ENCODE measurements around the gene VAMP2.

VAMP2 gene

GRCh38 chr17:8209907-8210760 lies 47.4 kb upstream of the VAMP2 start, which contains the start of gene AURKB (continued):
- no peak for TF ChIP-seq AEBP2 (tag by site-specific recombination; IDR thresholded peaks at IDR 0.05; ENCODE audit: borderline replicate concordance)
- peak; percentile 56; the same call in 1 of the 2 replicates for TF ChIP-seq PBX3 (CRISPR knock-in tag; IDR thresholded peaks at IDR 0.05)
- TF ChIP-seq ZNF529 (tag by site-specific recombination; IDR thresholded peaks at IDR 0.05; ENCODE audit: insufficient replicate concordance): no peak
- no peak for TF ChIP-seq ZNF423 (tag by site-specific recombination; IDR thresholded peaks at IDR 0.05)
- TF ChIP-seq ZNF140 (tag by site-specific recombination; IDR thresholded peaks at IDR 0.05): no peak
- TF ChIP-seq ZNF398 (tag by site-specific recombination; IDR thresholded peaks at IDR 0.05): peak; percentile 28; the same call in 1 of the 2 replicates
- no peak for TF ChIP-seq ELK4 (IDR thresholded peaks at IDR 0.05; ENCODE audit: borderline replicate concordance, low read depth, low read length)
- TF ChIP-seq ZNF362 (tag by site-specific recombination; IDR thresholded peaks at IDR 0.05): no peak
- TF ChIP-seq GLI4 (tag by site-specific recombination; IDR thresholded peaks at IDR 0.05): peak; percentile 87
- no peak for TF ChIP-seq ZNF701 (tag by site-specific recombination; IDR thresholded peaks at IDR 0.05)
- peak; percentile 89; the same call in 1 of the 2 replicates for TF ChIP-seq ZNF394 (tag by site-specific recombination; IDR thresholded peaks at IDR 0.05; ENCODE audit: borderline replicate concordance)
- TF ChIP-seq PRDM4 (tag by site-specific recombination; IDR thresholded peaks at IDR 0.05): peak; percentile 45; the same call in 1 of the 2 replicates
- TF ChIP-seq TRIM28 (IDR thresholded peaks at IDR 0.05; ENCODE audit: borderline replicate concordance, low read length): no peak
- 0 out of 2 replicates have a peak, but pooled peaks have one; percentile 17 for TF ChIP-seq REPIN1 (tag by site-specific recombination; IDR thresholded peaks at IDR 0.05; ENCODE audit: low read depth)
- TF ChIP-seq ZNF660 (tag by site-specific recombination; IDR thresholded peaks at IDR 0.05): 0 out of 2 replicates have a peak, but pooled peaks have one; percentile 29
- no peak for TF ChIP-seq ZNF561 (tag by site-specific recombination; IDR thresholded peaks at IDR 0.05; ENCODE audit: borderline replicate concordance)
- no peak for TF ChIP-seq ZNF677 (tag by site-specific recombination; IDR thresholded peaks at IDR 0.05)
- TF ChIP-seq ZNF280D (tag by site-specific recombination; IDR thresholded peaks at IDR 0.05): no peak
- no peak for TF ChIP-seq ZNF777 (tag by site-specific recombination; IDR thresholded peaks at IDR 0.05; ENCODE audit: borderline replicate concordance)
- no peak for TF ChIP-seq ZNF433 (tag by site-specific recombination; IDR thresholded peaks at IDR 0.05; ENCODE audit: low read depth)
- TF ChIP-seq ZBTB7A (tag by site-specific recombination; IDR thresholded peaks at IDR 0.05; ENCODE audit: low read depth): peak; percentile 63; the same call in 1 of the 2 replicates
- no peak for TF ChIP-seq HOXC10 (CRISPR knock-in tag; IDR thresholded peaks at IDR 0.05)
- TF ChIP-seq ZEB2 (tag by site-specific recombination; IDR thresholded peaks at IDR 0.05): peak; percentile 78; the same call in 1 of the 2 replicates

All from HEK293 (cell line).